ENCODE results near the gene C2orf69. TPM values are rescaled to one million over a fixed set of nuclear protein-coding genes. Genes with fewer than 3 reads are reported as not detected.

C2orf69 gene
- total RNA-seq, 1 donor from 2014 or later, result 13.6 TPM

DNA sequence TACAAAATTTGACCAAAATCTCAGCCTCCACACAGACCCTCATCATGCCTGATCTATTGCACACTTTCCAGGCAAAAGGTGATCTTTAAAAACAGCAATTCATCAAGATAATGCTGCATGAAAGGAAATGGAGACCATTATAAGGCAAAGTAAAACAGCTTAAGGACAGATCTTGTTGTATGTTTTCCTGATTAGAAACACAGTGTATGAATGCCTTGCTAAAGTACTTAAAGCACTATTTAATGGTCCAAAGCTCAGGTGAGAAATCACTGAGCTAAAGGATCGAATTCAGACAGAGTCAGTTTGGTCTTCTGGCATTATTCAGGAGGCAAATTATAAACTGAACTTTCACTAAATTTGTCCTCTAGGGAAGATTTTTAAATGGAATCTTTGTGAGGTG, 41.4 kb upstream of the C2orf69 start:
- H3K27ac Mint-ChIP-seq, result no peak overlapping the region
- H3K9me3 Mint-ChIP-seq (ENCODE audit: low read depth), result peaks cover 9% of the 10 kb centered on the region
- no peak for TF ChIP-seq CTCF (IDR thresholded peaks at IDR 0.05; ENCODE audit: unreplicated experiment)
- H3K4me3 Mint-ChIP-seq (ENCODE audit: low read depth), result no peak overlapping the region
- H3K27me3 Mint-ChIP-seq, result no peaks in the 10 kb centered on the region
- H3K4me1 Mint-ChIP-seq (ENCODE audit: low read depth), result peaks cover 7% of the 10 kb centered on the region
- DNase-seq (ENCODE audit: low spot score, unreplicated experiment), result no peak
- peaks cover 5% of the 10 kb centered on the region for H3K36me3 Mint-ChIP-seq (ENCODE audit: insufficient read depth)

DNA sequence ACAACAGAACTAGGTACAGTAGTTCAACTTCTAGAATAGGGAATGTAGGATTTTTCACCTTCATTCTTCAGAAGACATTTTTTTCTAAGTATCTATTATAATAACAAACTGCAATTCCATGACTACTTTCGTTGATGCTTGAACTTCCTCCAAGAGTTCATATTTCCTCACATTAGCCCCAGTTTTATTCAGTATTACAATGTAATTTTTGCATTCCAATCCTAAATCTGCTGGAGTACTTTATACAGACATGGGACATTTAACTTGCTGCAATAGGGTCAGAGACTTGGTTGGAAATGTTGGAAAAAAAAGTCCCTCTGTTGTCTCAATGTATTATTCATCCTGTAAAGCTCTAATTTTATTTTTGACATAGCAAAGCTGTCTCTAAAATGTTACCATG, 40.5 kb upstream of the C2orf69 start:
- no peak for DNase-seq (ENCODE audit: low spot score, unreplicated experiment)
- no peak overlapping the region for H3K27ac Mint-ChIP-seq
- H3K4me3 Mint-ChIP-seq (ENCODE audit: low read depth), result no peak overlapping the region
- no peak for TF ChIP-seq CTCF (IDR thresholded peaks at IDR 0.05; ENCODE audit: unreplicated experiment)
- H3K27me3 Mint-ChIP-seq, result no peaks in the 10 kb centered on the region
- peaks cover 5% of the 10 kb centered on the region for H3K36me3 Mint-ChIP-seq (ENCODE audit: insufficient read depth)
- H3K9me3 Mint-ChIP-seq (ENCODE audit: low read depth), result peaks cover 16% of the 10 kb centered on the region
- peaks cover 7% of the 10 kb centered on the region for H3K4me1 Mint-ChIP-seq (ENCODE audit: low read depth)

- Mint-ChIP-seq H3K4me1 (ENCODE audit: low read depth) (peaks cover 5% of the 10 kb centered on the region), H3K9me3 (ENCODE audit: low read depth) (peaks cover 21% of the 10 kb centered on the region), H3K36me3 (ENCODE audit: insufficient read depth) (peaks cover 6% of the 10 kb centered on the region), H3K4me3 (ENCODE audit: low read depth) (no peak overlapping the region), H3K27me3 (no peaks in the 10 kb centered on the region), H3K27ac (no peak overlapping the region)
- no peak for DNase-seq (ENCODE audit: low spot score, unreplicated experiment)
- TF ChIP-seq CTCF (IDR thresholded peaks at IDR 0.05; ENCODE audit: unreplicated experiment), result no peak
Measured at GRCh38 chr2:199874209-199874608, 36.9 kb upstream of the C2orf69 start.

DNA sequence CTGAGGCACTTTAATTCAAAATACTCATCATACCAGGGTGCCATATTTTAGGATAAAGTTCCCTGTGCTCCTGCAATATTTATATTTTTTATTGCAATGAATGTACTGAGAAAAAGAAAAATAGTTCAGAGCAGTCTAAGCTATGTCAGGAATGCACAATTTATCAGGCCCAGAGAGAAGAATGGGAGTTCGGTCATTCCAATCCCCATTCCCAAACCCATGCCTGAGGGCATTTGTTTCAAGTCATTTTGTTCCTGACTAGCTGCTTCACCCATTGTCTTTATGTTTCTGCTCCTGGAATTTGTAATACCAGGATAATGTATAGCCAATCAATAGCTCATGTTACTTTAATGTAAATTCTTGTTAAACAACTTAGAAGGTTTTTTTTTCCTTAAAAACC, 35.7 kb upstream of the C2orf69 start:
- Mint-ChIP-seq H3K4me3 (ENCODE audit: low read depth) (no peak overlapping the region), H3K4me1 (ENCODE audit: low read depth) (no peaks in the 10 kb centered on the region), H3K27ac (no peak overlapping the region), H3K27me3 (no peaks in the 10 kb centered on the region), H3K36me3 (ENCODE audit: insufficient read depth) (peaks cover 6% of the 10 kb centered on the region), H3K9me3 (ENCODE audit: low read depth) (peaks cover 21% of the 10 kb centered on the region)
- no peak for DNase-seq (ENCODE audit: low spot score, unreplicated experiment)
- TF ChIP-seq CTCF (IDR thresholded peaks at IDR 0.05; ENCODE audit: unreplicated experiment), result no peak

DNA sequence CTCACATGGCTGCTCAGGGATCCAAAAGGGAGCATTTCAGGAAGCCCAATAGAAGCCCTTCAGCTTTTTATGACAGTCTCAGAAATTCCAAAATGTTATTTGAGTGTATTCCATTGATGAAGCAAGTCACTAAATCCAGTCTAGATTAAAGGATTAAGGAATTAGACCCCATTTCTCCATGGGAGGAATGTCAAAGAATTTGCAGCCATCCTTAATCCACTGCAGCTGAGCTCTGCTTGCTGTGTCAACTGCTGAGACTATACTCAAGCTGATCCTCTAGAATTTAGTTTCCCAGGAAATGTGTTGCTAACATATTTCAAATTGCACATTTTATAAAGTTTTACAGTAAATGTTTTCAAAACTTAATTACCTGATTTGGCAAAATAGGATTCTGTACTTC, 28.4 kb upstream of the C2orf69 start:
- Mint-ChIP-seq H3K27ac (no peak overlapping the region), H3K4me1 (ENCODE audit: low read depth) (no peaks in the 10 kb centered on the region), H3K27me3 (no peaks in the 10 kb centered on the region), H3K36me3 (ENCODE audit: insufficient read depth) (peaks cover 1% of the 10 kb centered on the region), H3K4me3 (ENCODE audit: low read depth) (no peak overlapping the region), H3K9me3 (ENCODE audit: low read depth) (peaks cover 5% of the 10 kb centered on the region)
- no peak for TF ChIP-seq CTCF (IDR thresholded peaks at IDR 0.05; ENCODE audit: unreplicated experiment)
- DNase-seq (ENCODE audit: low spot score, unreplicated experiment), result no peak

Data from progenitor cell of endocrine pancreas (in vitro differentiated cells).